ENCODE data around the gene ATP8A1.

GRCh38 chr4:42417550-42417949 is 239.4 kb downstream of the ATP8A1 start:
- no peak for TF ChIP-seq POLR2AphosphoS5 (IDR thresholded peaks at IDR 0.05; ENCODE audit: low read depth, low read length)
- TF ChIP-seq POLR2A (IDR thresholded peaks at IDR 0.05; ENCODE audit: low read depth, low read length), result no peak
- TF ChIP-seq SPI1 (IDR thresholded peaks at IDR 0.05; ENCODE audit: low read depth, low read length), result no peak
- no peak for TF ChIP-seq PAX5 (IDR thresholded peaks at IDR 0.05; ENCODE audit: insufficient read depth, low read length, severe bottlenecking)
- no peak for TF ChIP-seq TAF1 (IDR thresholded peaks at IDR 0.05; ENCODE audit: low read depth, low read length)
- no peak for TF ChIP-seq POU2F2 (IDR thresholded peaks at IDR 0.05; ENCODE audit: low read depth, low read length)
